Fibroblast of the aortic adventitia (primary cell): ENCODE measurements around the gene NET1. TPM values are rescaled to one million over a fixed set of nuclear protein-coding genes. Genes with fewer than 3 reads are reported as not detected.

Experiments
- DNase-seq: peaks from one replicate; pipeline ENCODE4 v3.0.0-alpha.2; 2010; ENCODE audit warnings: low read depth
- H3K4me3 ChIP-seq: 2 replicates; pipeline ENCODE4 v1.5.1; 2011; ENCODE audit warnings: low read depth, mild to moderate bottlenecking, control low read depth, low read length, moderate library complexity
- CTCF ChIP-seq: IDR thresholded peaks from 2 replicates; pipeline ENCODE4 v1.5.1; 2011; ENCODE audit warnings: mild to moderate bottlenecking, low read length, control low read depth, inconsistent platforms; ENCODE audit not compliant: insufficient read depth
- total RNA-seq: library from RNA; depleted of rRNA; stranded (reverse); fragments of >200 nt; gene quantifications from 2 replicates; pipeline ENCODE4 v1.2.3, GENCODE V29; 2012; ENCODE audit warnings: low replicate concordance

NET1 gene
- total RNA-seq, 1 donor = 33.9 TPM

DNA sequence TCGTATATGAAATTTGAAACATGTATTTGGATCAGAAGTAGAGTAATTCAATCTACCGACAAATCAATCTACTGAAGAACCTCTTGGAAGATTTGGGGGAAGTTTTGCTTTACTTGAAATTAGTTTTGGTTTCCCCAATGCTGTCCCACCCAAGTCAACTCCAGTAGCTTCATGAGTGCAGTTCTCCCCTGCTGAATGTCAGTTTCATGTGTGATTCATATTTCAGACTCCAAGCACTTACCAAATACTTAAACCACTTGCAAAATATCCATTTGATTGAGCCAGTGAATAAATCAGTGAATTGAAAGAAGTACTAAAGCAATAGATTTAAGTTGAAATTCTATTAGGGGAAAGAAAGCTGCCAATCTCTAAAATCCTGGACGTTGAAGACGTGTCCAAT is 77.7 kb downstream of the NET1 start:
- TF ChIP-seq CTCF = no peak
- H3K4me3 ChIP-seq = no peak overlapping the region
- no peak for DNase-seq

GRCh38 chr10:5490698-5491464 is 78.5 kb downstream of the NET1 start:
- H3K4me3 ChIP-seq = no peak overlapping the region
- TF ChIP-seq CTCF = no peak

DNA sequence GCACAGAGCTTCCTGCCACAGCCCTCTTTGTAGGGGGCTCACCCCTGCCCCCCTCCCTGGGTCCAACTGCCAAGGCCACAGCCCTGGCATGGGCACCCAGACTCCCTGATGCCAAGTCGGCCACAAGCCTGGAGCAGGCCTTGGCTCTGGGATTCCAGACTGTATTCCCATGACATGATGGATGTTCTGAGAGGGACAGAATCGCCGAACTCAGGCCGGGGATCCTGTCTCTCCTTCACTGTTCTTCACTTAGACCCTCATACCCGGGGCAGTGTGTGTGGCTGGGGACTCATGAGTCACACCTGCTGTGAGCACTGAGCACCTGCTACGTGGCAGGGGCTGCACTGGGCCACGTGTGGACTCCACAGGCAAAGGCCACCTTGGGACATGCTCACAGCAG is 79.1 kb downstream of the NET1 start:
- no peak for TF ChIP-seq CTCF
- DNase-seq = no peak

More at GRCh38 chr10:5490698-5491464, 78.5 kb downstream of the NET1 start:
- no peak for DNase-seq

GRCh38 chr10:5492322-5492855 is 80.0 kb downstream of the NET1 start:
- H3K4me3 ChIP-seq = no peak overlapping the region
- no peak for DNase-seq
- no peak for TF ChIP-seq CTCF

More for the DNA sequence above, 79.1 kb downstream of the NET1 start:
- no peak overlapping the region for H3K4me3 ChIP-seq

GRCh38 chr10:5492929-5493576 is 80.7 kb downstream of the NET1 start:
- no peak overlapping the region for H3K4me3 ChIP-seq
- TF ChIP-seq CTCF = no peak
- DNase-seq = no peak

GRCh38 chr10:5493691-5494090 is 81.3 kb downstream of the NET1 start:
- no peak for TF ChIP-seq CTCF
- no peak overlapping the region for H3K4me3 ChIP-seq
- no peak for DNase-seq
